Activated T-cell treated with anti-CD3 and anti-CD28 coated beads, Interleukin-2, amount 50 U/mL, for 24 hours (primary cell): Measurements from ENCODE around the gene THRA.

Experiments used
- DNase-seq: peaks from one replicate; pipeline ENCODE4 v3.0.0-alpha.2; 2020
- H3K27ac Mint-ChIP-seq: 2 replicates; pipeline ENCODE4 v1.8.0; 2020; ENCODE audit warnings: mild to moderate bottlenecking, mixed read lengths
- H3K27me3 Mint-ChIP-seq: 2 replicates; pipeline ENCODE4 v1.8.0; 2020; ENCODE audit warnings: mixed read lengths
- H3K36me3 Mint-ChIP-seq: 2 replicates; pipeline ENCODE4 v1.8.0; 2020; ENCODE audit warnings: low read depth, mixed read lengths
- H3K4me1 Mint-ChIP-seq: 2 replicates; pipeline ENCODE4 v1.8.0; 2020; ENCODE audit warnings: low read depth, mixed read lengths
- H3K4me3 Mint-ChIP-seq: 2 replicates; pipeline ENCODE4 v1.8.0; 2020; ENCODE audit warnings: mild to moderate bottlenecking, moderate library complexity, mixed read lengths
- H3K9me3 Mint-ChIP-seq: 2 replicates; pipeline ENCODE4 v1.8.0; 2020; ENCODE audit warnings: mixed read lengths

The THRA gene

GRCh38 chr17:40062329-40063186, at the start of gene THRA:
Gene THRA, plus strand, starts transcription at chr17:40062965. Its CDS starts 11,524 bp downstream, at chr17:40074489.
- Mint-ChIP-seq H3K27ac (peak within 1 kb of the TSS; percentile 84), H3K9me3 (no peaks in the 10 kb centered on the region), H3K4me1 (peaks cover 44% of the 10 kb centered on the region), H3K4me3 (peak within 1 kb of the TSS; percentile 85), H3K36me3 (no peaks in the 10 kb centered on the region), H3K27me3 (no peaks in the 10 kb centered on the region)
- DNase-seq: peak; percentile 81

GRCh38 chr17:40014375-40014980, 48.3 kb upstream of the THRA start:
- no peaks in the 10 kb centered on the region for H3K9me3 Mint-ChIP-seq
- H3K36me3 Mint-ChIP-seq: peaks cover 23% of the 10 kb centered on the region
- no peak for DNase-seq
- H3K27me3 Mint-ChIP-seq: peaks cover 6% of the 10 kb centered on the region
- no peak overlapping the region for H3K27ac Mint-ChIP-seq
- H3K4me1 Mint-ChIP-seq: peaks cover 10% of the 10 kb centered on the region
- no peak overlapping the region for H3K4me3 Mint-ChIP-seq

- Mint-ChIP-seq H3K27ac (no peak within 1 kb of the TSS), H3K4me3 (no peak within 1 kb of the TSS), H3K27me3 (peaks cover 6% of the 10 kb centered on the region), H3K4me1 (peaks cover 4% of the 10 kb centered on the region), H3K36me3 (peaks cover 31% of the 10 kb centered on the region), H3K9me3 (no peaks in the 10 kb centered on the region)
- no peak for DNase-seq
These were observed 47.5 kb upstream of the THRA start, which contains the start of gene CSF3 for GRCh38 chr17:40015005-40015997. Gene CSF3, plus strand, starts transcription at chr17:40015440. Its CDS starts 35 bp downstream, at chr17:40015475.

- peaks cover 6% of the 10 kb centered on the region for H3K27me3 Mint-ChIP-seq
- no peak overlapping the region for H3K4me3 Mint-ChIP-seq
- no peaks in the 10 kb centered on the region for H3K9me3 Mint-ChIP-seq
- no peak for DNase-seq
- H3K27ac Mint-ChIP-seq: no peak overlapping the region
- peaks cover 38% of the 10 kb centered on the region for H3K36me3 Mint-ChIP-seq
- peaks cover 2% of the 10 kb centered on the region for H3K4me1 Mint-ChIP-seq
These were observed 46.5 kb upstream of the THRA start for GRCh38 chr17:40015998-40016985.

DNA sequence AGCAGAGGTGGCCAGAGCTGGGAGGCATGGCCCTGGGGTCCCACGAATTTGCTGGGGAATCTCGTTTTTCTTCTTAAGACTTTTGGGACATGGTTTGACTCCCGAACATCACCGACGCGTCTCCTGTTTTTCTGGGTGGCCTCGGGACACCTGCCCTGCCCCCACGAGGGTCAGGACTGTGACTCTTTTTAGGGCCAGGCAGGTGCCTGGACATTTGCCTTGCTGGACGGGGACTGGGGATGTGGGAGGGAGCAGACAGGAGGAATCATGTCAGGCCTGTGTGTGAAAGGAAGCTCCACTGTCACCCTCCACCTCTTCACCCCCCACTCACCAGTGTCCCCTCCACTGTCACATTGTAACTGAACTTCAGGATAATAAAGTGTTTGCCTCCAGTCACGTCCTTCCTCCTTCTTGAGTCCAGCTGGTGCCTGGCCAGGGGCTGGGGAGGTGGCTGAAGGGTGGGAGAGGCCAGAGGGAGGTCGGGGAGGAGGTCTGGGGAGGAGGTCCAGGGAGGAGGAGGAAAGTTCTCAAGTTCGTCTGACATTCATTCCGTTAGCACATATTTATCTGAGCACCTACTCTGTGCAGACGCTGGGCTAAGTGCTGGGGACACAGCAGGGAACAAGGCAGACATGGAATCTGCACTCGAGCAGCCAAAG, 45.2 kb upstream of the THRA start:
- Mint-ChIP-seq H3K4me3 (no peak overlapping the region), H3K36me3 (peaks cover 50% of the 10 kb centered on the region), H3K4me1 (peaks cover 2% of the 10 kb centered on the region), H3K27me3 (peaks cover 2% of the 10 kb centered on the region), H3K9me3 (no peaks in the 10 kb centered on the region), H3K27ac (no peak overlapping the region)
- DNase-seq: no peak

DNA sequence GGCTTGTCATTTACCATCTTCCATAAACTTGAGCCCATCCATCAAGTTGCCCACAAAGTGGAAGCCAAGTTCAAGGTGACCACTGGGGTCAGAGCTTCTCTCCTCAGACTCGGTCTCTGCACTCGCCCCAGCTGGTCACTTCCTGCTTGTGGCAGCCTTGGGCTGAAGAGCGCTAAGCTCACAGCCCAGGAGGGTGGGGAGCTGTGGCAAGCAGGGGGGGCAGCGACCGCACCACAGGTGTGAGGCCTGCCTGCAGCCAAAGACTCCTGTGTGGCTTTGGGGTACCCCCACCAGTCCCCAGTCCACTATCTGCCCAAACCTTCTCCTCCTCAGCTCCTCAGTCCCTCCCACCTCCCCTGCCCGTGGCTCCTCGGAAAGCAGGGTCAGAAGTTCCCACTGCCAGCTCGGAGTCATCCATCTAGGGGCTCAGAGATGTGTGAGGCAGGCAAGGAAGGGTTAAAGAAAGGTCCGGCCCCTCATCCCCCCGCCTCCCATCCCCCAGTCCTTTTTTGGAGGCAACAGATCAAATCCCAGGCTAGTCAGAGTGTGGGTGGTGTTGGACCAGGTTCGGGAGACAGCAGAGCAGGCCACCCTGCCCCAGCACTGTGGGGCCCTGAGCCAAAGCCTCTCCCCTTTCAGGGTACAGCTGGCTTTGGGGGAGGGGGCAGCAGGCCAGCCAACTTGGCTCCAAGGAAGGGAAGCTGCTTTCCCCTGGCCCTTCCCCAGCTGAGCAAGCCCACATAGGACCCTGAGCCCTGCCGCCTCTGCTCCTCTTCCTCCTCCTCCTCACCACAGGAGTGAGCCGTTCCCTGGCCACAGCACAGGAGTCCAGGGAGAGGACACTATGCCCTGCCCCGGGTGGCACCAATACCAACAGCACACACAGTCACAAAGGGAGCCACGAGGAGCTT, 44.3 kb upstream of the THRA start:
- H3K4me1 Mint-ChIP-seq: peaks cover 2% of the 10 kb centered on the region
- peaks cover 58% of the 10 kb centered on the region for H3K36me3 Mint-ChIP-seq
- H3K9me3 Mint-ChIP-seq: no peaks in the 10 kb centered on the region
- no peak overlapping the region for H3K27ac Mint-ChIP-seq
- no peak for DNase-seq
- no peaks in the 10 kb centered on the region for H3K27me3 Mint-ChIP-seq
- no peak overlapping the region for H3K4me3 Mint-ChIP-seq

DNA sequence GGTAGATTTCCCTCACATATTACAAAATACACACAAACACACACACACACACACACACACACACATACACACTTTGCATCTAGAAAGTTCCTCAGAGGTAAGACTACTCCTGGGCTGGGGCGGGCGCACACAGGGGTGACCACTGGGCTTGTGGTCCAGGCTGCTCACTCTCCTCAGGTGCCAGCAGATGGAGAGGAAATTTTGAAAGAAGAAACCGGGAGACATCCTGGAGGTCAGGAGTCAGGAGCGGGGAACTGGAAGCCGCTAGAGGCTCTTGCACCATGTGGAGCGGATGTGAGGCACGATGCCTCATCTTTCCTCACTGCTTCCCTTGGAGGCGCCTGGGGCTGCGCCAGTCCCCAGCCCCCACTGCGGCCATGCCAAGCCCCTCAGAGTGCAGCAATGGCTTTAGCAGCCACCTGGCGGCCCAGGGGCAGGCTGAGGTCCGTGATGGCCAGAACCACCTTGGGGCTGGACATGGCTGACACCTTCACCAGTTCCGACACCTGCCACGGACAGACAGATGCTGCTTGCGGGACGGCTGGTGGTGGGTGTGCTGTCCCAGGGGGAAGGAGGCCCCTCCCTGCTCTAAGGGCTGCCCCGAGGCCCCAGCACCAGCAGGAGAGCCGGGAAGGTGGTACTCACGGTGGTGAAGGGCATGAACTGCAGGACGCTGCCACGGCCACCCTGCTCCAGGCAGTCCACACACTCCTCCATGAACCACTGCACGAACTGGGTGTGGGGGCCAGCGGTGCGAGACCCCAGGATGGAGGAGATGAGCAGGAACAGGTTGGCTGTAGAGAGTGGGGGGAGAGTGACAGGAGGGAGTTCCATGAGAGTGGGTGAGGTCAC, 43.4 kb upstream of the THRA start:
- Mint-ChIP-seq H3K27ac (no peak overlapping the region), H3K4me1 (no peaks in the 10 kb centered on the region), H3K36me3 (peaks cover 65% of the 10 kb centered on the region), H3K4me3 (no peak overlapping the region), H3K27me3 (no peaks in the 10 kb centered on the region), H3K9me3 (no peaks in the 10 kb centered on the region)
- no peak for DNase-seq

DNA sequence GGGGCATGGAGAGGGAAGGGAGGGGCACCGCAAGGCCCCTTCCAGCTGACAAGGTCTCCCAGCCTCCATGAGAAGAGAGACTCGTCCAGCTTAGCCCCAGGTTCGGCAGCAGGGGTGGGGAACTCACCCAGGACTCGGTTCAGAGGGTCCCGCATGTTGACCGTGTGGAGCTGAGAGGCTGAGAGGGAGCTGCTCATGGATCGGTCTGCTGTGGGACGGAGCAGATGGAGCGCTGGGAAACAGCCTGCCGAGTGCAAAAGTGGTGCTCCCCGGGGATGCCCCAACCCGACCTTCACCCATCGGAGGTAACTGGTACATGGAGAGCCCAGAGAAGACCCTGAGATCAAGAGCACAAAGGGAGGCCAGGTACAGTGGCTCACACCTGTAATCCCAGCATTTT, 42.6 kb upstream of the THRA start:
- Mint-ChIP-seq H3K27ac (no peak overlapping the region), H3K27me3 (no peaks in the 10 kb centered on the region), H3K4me1 (peaks cover under 1% of the 10 kb centered on the region), H3K4me3 (no peak overlapping the region), H3K9me3 (no peaks in the 10 kb centered on the region), H3K36me3 (peaks cover 68% of the 10 kb centered on the region)
- no peak for DNase-seq

GRCh38 chr17:40021451-40021971, 41.3 kb upstream of the THRA start:
- Mint-ChIP-seq H3K9me3 (no peaks in the 10 kb centered on the region), H3K4me3 (no peak overlapping the region), H3K4me1 (peaks cover 14% of the 10 kb centered on the region), H3K36me3 (peaks cover 82% of the 10 kb centered on the region), H3K27ac (no peak overlapping the region), H3K27me3 (no peaks in the 10 kb centered on the region)
- no peak for DNase-seq

DNA sequence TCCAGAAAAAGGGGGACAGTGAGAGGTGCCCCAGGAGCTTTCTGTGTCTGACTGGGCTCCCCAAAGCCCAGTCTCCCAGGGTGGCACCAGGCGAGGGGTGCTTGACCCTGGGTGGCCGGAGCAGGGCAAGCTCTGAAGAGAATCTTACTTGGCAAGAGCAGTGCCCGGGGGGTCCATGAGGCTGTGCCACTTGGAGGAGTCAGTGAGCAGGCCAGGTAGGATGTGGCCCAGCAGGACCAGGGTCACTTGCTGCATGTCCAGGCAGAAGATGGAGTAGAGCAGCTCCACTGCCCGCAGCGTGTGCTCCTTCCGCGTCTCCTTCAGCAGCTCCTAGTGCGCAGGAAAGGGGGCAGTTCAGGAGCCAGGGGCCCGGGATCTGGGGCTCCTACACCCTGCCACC, 40.3 kb upstream of the THRA start:
- Mint-ChIP-seq H3K9me3 (no peaks in the 10 kb centered on the region), H3K36me3 (peaks cover 88% of the 10 kb centered on the region), H3K4me1 (peaks cover 22% of the 10 kb centered on the region), H3K27me3 (no peaks in the 10 kb centered on the region), H3K27ac (no peak overlapping the region), H3K4me3 (no peak overlapping the region)
- DNase-seq: no peak

GRCh38 chr17:40022961-40023541, 39.7 kb upstream of the THRA start:
- Mint-ChIP-seq H3K4me3 (no peak overlapping the region), H3K27me3 (no peaks in the 10 kb centered on the region), H3K9me3 (no peaks in the 10 kb centered on the region), H3K36me3 (peaks cover 88% of the 10 kb centered on the region), H3K4me1 (peaks cover 22% of the 10 kb centered on the region), H3K27ac (no peak overlapping the region)
- no peak for DNase-seq
